GM19324 (cell line): ENCODE measurements around the gene SLC4A7.

Experiments used
- ATAC-seq: cut with Tn5 transposase; IDR thresholded peaks from one replicate; pipeline ENCODE4 v1.9.1; 2021; ENCODE audit warnings: mild to moderate bottlenecking, moderate library complexity; ENCODE audit not compliant: unreplicated experiment, low FRiP score

The SLC4A7 gene

DNA sequence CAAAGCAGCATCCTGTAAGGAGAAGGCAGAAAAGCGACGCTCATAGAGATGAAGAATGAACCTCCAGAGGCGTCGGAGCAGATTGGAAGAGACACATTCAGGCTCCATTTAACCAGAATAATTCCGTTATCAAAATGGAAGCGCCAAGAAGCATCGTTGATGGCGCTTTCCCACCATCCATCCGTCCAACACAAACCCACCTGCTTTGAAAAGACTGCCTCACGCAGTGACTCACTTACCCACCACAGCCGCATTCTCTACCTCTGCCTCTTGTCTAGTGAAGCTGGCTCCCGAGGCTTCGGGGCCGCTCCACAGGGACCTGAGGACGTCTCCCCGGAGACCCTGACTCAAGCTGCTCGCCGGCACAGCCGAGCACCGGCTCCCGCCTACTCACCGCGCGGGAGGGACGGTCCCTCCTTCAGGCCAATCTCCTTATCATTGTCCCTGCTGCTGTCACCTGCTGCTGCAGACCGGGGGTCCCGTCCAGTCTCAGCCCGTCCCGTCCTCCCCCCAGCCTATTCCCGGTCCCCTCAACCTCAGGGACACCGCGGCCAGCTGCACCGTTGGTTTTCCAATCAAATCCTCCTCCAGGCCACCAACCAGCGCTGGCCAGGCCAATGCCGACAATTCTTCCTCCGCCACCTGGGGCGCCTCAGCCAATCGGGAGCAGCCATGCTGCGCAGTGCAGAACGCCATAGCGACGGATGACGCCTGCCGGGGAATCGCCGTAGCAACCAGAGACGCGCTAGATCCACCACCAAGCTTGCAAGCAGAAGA lies 115.2 kb downstream of the SLC4A7 start, which contains the start of gene NEK10:
NEK10 (minus strand) TSS at position 553 of the 777 bp plus-strand sequence. CDS start 16,501 bp downstream, outside the sequence.
- peak; percentile 100 for ATAC-seq

DNA sequence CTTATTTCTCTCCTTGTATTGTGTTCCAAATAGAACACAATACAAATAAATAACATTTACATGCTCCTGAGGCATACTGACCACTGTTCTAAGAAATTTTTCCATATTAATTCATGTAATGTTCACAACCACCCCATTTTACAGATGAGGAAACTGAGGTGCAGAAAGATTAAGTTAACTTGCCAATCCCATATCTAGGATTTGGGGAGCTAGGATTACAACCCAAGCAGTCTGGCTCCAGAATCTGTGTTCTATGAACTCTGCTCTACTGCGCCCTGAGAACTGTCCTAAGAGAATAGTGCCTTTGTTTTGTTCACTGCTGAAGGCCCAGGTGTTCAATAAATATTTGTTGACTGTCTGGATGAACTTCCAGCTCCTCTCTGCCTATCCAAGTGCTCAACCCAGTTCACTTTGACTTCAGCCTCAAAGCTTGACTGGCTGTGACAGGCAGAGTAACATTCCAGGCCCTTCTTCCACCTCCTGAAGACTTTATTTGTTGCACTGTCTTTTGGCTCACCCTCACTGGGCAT lies 118.1 kb downstream of the SLC4A7 start:
- no peak for ATAC-seq

DNA sequence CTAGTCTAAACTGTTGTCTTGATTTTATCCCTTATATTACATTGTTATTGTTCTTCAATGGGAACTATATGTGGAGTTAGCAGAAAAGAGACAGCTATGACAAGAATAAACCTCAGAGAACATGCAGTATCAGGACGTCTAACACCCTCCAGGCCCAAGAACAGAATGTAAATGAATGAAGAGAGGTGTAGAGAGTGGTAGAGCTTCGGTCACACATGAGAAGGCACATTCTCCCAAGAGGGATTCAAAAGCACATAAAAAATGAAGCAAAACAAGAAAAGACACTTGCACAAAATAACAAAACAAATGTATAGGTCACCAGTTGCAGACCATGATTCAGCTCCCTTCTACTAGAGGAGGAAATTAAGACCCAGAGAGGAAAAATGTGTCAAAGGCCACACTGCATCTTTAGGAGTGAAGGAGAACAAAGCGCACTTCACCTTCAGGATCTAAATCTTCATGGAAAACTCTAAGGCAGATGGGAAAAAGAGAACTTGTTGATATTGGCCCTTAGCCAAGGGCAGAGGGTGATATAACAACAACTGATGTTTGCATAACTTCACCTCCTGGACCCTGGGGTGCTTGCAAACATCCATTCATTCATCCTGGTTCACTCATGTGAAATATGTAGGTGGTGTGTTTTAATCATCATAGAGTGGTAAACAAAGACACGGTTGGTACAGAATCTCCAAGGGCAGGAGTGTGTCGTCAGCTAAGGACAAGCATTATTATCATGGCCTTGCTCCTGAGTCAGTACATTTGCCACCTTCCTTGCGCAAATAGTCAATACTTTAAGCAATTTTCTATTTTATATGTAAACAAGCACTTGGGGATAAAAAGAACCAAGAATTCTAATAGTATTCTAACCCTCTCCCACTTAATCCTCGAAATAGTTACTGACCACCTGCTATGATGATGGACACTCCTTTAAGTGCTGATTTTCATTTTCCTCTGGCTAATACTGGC lies 123.8 kb downstream of the SLC4A7 start:
- peak; percentile 75 for ATAC-seq

DNA sequence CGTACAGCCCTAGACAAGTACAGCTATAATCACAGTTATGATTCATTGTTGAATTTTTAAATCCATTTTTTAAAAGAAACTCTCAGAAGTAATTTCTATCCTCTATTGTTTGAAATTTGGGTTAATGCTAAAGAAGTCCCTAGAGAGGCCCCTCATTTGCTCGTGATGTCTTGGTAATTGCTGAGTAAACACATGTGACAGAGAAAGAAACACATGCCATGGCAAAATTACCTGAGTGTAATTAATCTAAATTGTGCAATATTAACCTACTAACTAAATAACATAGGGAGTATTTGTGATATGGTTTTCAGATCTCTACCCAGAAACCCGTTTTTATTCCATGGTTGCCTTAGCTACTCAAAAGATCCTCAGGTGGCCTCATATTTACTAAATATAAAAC lies 125.8 kb downstream of the SLC4A7 start:
- ATAC-seq, result no peak

DNA sequence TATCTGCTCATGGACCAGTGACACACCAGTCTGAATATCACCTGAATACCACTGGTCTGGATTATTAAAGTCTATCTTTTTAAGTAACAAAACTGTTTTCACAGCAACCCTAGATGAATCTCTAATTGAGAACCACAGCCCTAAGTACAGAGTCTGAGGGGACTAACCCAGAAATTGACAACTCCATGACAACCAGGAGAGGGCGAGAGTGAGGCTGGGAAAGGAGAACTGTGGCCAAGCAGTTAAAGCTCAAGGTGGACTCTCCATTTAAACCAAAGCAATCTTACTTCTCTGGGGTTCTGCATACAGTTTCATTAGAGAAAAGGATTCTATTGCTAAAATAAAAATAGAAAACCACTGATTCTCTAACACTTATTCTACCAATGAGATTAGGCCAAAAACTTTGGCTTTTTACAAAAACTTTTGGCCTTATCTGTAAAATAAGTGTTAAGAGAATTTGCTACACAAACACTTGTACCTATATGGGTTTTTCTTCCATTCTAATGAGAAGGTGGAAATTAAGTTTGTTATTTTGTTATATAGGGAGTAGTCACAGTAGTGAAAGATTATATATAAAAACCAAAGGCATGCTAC lies 126.4 kb downstream of the SLC4A7 start:
- peak; percentile 80 for ATAC-seq

DNA sequence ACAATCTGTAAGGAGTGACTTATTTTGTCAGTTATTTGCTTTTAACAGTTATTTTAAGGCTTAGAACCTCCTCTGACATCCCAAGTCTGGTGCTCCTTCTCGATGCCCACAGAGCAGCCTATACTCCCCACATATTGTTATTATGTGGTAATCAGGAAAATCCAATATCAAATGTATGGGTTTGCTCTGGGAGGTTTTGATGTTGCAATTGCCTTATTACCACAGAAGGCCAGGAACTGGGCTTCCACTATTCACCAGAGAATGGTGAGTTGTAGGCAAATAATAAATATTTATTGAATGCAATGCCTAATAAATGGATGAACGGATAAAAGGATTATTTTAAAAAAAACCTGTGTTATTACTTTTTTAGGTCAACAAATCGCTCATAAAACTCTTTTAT lies 127.2 kb downstream of the SLC4A7 start:
- ATAC-seq, result no peak

DNA sequence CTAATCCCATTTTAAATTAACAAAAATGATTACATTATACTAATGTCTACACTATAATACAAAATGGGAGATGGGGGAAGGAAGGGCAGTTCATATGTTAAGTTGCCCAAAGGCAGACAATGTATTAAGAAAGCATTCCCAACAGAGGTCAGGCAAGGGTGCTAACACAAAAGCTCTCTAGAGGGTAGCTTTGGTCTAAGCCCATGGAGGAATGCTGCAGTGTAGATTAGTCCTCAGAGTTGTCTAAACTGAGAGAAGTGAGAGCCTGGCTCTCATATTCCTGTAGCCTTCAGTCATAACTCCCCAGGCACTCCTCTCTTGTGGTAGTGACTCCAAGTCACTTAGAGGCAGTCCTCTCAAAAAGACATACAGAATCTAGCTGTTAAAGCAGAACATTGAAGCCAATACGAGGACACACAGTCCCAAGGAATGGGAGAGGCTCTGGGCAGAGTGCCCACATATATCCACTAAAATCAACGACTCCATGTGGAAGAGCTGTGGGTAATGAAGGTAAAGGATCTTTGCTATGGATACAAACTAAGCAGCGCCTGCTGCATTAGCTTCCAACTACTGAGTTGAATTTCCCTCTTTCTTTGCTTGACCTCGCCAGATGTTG lies 129.5 kb downstream of the SLC4A7 start:
- ATAC-seq, result no peak

DNA sequence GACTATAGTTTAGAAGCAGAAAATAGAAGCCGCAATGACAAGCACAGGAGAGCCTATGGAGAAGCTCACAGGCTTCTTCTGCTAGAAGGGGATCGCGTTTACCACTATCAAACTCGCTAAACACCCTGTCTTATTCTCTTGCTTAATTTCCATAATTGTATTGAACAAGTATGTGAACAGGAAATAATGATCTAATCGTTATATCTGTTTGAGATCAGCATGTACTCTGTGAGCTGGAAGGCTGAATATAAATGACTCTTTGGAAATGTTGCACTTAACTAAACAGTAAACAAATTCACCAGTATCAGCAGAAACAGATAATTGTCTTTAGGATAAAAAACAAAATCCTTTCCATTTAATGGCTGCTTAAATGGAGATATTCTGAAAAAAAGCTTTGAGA lies 130.0 kb downstream of the SLC4A7 start:
- ATAC-seq, result no peak

DNA sequence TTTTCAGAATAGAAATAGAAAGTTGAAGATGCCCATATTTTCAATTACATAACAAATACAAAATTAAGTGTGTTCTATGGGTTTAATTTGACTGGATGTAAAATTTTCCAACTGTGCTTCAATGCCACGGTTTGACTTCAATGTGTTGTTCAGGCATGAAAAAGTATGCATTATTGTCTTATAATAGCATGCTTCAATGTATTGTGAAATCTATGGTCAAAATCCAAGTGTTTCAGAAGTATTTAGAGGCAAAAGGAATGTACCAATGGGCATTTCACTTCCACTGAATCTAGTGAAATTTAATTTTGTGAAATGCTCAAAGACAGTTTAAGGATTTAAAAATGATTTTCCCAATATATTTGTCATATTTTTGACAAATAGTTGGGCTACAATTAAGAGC lies 131.0 kb downstream of the SLC4A7 start:
- no peak for ATAC-seq

DNA sequence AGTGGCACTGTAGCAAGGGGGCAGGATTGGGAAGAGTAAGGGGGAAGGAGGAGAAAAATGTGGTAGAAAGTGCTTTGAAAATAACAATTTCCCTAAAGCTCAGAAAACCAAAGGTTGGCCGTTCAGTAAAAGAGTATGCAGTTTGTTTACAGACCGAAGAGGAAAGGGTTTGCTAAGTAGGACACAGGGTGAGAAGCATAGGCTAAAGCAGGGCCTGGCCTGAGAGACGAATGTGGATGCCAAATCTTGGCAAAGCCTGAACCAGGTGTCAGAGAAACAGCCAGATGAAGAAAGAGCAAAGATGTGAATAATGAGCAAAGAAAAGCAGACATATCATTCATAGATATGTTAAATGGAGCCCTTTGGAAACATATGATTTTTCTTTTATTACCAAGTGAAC lies 132.1 kb downstream of the SLC4A7 start:
- no peak for ATAC-seq

DNA sequence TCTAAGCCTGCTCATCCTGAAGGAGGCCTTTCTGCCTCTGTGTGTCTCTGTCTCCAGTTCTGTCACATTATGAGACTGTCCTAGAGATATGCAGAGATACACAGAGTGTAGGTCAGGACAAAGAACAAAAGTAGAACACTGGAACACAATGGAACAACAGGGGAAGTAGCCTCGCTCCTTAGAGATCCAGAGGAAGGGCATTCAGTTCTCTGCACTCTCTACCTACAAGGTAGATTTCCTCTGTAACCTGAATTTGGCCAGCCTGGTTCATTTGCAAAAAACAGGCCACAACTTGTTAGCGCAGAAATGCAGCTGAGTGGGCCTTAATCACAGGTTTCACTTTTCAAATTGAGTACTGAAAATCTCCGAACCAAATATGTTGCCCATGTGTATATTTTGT lies 134.4 kb downstream of the SLC4A7 start:
- peak; percentile 93 for ATAC-seq

DNA sequence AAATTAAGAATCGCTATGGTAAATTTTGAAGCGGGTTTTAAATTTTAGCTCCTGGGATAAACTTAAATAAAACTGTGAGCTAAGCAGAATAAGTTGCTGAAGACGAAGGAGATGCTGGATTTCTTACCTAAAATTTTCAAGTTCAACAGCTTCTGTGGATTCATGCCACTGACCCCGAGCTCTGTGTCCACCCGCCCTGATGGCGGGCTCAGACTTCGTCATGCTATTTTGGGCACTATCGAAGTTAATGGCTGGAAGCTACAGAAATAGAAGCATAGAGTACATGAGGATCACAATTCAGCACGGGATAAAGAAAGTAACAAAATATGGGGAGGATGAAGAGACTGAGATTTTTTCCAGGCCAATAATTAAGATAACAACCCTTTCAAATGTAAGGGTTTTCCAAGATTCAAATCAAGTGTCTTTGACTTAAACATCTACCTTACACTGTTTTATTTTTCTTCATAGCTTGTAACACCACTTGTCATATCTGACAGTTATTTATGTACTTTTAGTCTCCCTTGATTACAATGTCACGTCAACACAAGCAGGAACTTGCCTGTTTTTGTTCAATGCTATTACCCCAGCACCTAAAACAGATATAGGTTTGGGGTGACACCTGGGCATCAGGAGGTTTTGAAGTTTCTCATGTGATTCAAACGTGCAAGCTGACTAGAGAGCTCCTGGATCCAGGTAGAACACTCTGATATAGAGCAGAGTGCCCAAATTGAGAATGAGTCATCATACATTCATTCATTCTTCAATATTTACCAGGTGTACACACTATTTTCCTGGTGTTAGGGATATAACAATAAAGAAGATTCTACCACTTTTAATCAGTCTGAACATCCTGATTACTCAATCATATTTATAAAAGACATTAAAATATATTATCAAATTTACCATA lies 138.0 kb downstream of the SLC4A7 start:
- no peak for ATAC-seq

DNA sequence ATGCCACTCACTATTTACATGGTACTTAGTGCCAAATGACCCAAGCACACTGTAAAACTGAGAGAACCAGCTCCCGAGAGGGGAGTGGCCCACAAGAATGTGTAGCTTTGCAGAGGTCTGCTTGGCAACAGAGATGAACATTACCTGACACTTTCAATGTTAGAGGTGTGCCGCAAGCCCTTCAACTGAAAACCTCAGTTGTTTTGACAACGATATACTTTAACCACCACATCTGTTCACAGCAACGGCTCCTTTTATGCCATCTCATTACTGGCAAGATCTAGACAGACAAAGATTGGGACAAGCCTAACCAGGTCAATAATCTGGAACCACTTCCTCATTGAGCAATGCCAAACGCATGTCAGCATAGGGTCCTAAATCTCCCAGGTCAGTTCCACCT lies 138.7 kb downstream of the SLC4A7 start:
- peak; percentile 40 for ATAC-seq

DNA sequence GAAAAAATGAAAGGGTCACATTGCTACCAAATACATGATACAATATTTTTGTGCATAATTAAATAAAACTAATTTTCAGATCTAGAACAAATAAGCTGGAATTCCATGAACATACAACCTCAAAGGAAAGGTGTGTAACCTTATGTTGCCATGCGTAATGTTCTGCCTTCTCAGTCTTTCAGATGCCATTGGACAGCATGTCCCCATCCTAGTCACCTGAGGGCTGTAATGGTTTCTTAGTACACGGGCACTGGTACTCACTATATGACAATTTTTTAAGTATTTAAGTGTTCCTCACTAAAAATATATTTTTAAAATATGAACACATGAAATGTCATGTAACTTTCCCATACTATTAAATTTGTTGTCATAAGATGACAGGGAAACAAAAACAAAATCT lies 139.1 kb downstream of the SLC4A7 start:
- no peak for ATAC-seq

DNA sequence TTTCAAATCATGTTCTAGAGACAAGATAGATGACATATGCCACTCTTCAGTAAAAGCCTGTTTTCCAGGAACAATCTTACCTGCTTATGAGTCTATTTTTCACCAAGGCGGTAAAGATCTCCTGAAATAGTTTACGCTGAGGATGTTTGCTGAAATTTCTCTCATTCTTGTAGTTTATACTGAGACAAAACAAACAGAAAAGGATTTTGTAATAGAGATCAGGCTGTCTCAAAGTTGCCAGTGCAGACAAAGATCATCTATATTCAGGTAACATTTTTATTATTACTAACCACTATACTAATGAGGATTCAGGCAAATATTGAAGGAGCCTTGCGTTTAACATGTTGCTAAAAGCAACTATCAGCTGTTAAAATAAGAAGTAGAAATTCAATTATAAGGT lies 140.0 kb downstream of the SLC4A7 start:
- ATAC-seq, result no peak

DNA sequence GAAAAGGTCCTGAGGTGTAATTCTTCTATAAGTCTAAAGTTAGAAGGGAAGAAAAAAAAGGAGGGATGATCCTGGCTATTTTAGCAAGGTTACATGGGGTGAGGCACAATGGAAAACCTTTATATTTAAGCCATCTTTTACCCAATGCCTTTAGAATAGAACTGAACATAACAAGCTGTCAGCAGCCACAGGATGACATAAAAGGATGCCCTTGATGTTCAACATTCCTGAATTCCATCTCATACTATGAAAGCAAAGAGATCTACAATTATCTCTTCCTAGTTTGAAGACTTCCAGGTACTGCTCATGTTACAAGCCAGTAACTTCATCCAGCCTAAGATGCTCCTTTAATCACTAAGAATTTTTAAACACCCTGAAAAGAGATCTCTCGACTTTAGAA lies 141.9 kb downstream of the SLC4A7 start:
- ATAC-seq, result no peak

DNA sequence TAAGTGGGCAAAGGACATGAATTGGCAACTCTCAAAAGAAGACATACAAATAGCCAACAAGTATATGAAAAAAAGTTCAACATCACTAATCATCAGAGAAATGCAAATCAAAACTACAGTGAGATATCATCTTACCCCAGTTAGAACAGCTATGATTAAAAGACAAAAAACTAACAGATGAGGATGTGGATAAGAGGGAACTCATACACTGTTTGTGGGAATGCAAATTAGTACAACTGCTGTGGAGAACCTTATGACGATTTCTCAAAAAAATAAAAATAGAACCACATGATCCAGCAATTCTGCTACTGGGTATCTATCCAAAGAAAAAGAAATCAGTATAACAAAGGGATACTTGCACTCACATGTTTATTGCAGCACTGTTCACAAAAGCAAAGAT lies 143.7 kb downstream of the SLC4A7 start:
- ATAC-seq, result peak; percentile 50

DNA sequence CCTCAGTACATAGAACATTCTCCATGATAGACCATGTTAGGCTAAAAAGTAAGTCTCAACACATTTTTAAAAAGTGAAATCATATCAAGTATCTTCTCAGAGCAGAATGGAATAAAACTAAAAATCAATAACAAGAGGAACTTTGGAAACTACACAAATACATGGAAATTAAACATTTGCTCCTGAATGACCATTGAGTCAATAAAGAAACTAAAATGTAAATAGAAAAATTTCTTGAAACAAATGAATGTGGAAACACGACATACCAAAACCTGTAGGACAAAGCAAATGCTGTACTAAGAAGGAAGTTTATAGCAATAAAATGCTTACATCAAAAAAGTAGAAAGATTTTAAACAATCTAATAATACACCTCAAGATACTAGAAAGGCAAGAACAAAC lies 148.6 kb downstream of the SLC4A7 start:
- ATAC-seq, result no peak

DNA sequence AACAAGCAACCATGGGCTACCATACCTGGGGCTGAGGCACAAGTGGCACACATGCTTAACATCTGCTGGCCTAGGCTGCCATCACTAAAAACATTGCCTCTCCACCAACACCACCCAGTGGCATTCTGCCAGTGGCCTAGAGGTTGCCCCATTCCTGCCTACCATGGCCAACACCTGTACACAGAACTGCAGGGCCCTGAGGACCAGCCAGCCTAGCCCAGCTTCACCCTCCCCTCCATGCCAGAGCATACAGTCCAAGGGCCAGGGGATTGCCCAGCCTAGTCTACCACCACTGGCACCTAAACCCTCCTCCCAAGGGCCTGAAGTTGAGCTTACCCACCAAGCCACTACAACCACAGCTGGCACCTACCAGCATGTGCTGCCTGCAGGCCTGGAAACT lies 150.3 kb downstream of the SLC4A7 start:
- no peak for ATAC-seq
